Neuronal stem cell (in vitro differentiated cells): ENCODE results near the gene PRKD1.

Source experiments
- DNase-seq: peaks from one replicate; pipeline ENCODE4 v3.0.0-alpha.2; 2013; ENCODE audit warnings: low spot score
- H2AFZ ChIP-seq: one replicate; pipeline ENCODE4 v1.6.1; 2013; ENCODE audit warnings: mild to moderate bottlenecking, low read length, inconsistent platforms
- H2AK5ac ChIP-seq: 2 replicates; pipeline ENCODE4 v1.6.1; 2013; ENCODE audit warnings: low read depth, mild to moderate bottlenecking, inconsistent platforms, low read length, moderate library complexity, mixed read lengths
- H2BK120ac ChIP-seq: 2 replicates; pipeline ENCODE4 v1.6.1; 2013; ENCODE audit warnings: low read depth, mild to moderate bottlenecking, inconsistent platforms, low read length, moderate library complexity, mixed read lengths
- H2BK12ac ChIP-seq: one replicate; pipeline ENCODE4 v1.6.1; 2013; ENCODE audit warnings: low read length, inconsistent platforms
- H2BK15ac ChIP-seq: 2 replicates; pipeline ENCODE4 v1.6.1; 2013; ENCODE audit warnings: mild to moderate bottlenecking, low read length, inconsistent platforms, mixed read lengths
- H2BK5ac ChIP-seq: one replicate; pipeline ENCODE4 v1.6.1; 2013; ENCODE audit warnings: inconsistent platforms, mild to moderate bottlenecking, low read length, moderate library complexity
- H3K14ac ChIP-seq: one replicate; pipeline ENCODE4 v1.6.1; 2013; ENCODE audit warnings: low read length, inconsistent platforms
- H3K18ac ChIP-seq: 2 replicates; pipeline ENCODE4 v1.6.1; 2013; ENCODE audit warnings: low read length, inconsistent platforms
- H3K23ac ChIP-seq: 2 replicates; pipeline ENCODE4 v1.6.1; 2013; ENCODE audit warnings: low read depth, mild to moderate bottlenecking, mixed read lengths, low read length, inconsistent platforms; ENCODE audit not compliant: poor library complexity
- H3K27ac ChIP-seq: replicated peaks from 3 replicates; pipeline ENCODE4 v1.5.1; 2013; ENCODE audit warnings: low read length, inconsistent platforms
- H3K27me3 ChIP-seq, 3 experiments: 2 replicates each; pipeline ENCODE4 v1.6.1; 2013; ENCODE audit warnings: low read length in 3 of 3, mild to moderate bottlenecking in 2 of 3, inconsistent platforms in 1 of 3, low read depth in 1 of 3, mixed read lengths in 1 of 3, moderate library complexity in 1 of 3; ENCODE audit not compliant: control insufficient read depth in 3 of 3, insufficient read depth in 3 of 3
- H3K36me3 ChIP-seq, 2 donors: replicated peaks in 1 of 2; 2 replicates each; pipeline ENCODE4 v1.6.1; 2013; ENCODE audit warnings: low read length in 2 of 2; ENCODE audit not compliant: control insufficient read depth in 2 of 2, insufficient read depth in 2 of 2
- H3K4ac ChIP-seq: 2 replicates; pipeline ENCODE4 v1.6.1; 2013; ENCODE audit warnings: inconsistent platforms, mild to moderate bottlenecking, low read length, moderate library complexity
- H3K4me1 ChIP-seq, 2 donors: 1 replicate in 1 of 2; 2 replicates in 1 of 2; pipeline ENCODE4 v1.6.1; 2013; ENCODE audit warnings: low read length in 2 of 2, low read depth in 1 of 2; ENCODE audit not compliant: control insufficient read depth in 2 of 2, insufficient read depth in 1 of 2
- H3K4me2 ChIP-seq: one replicate; pipeline ENCODE4 v1.6.1; 2013; ENCODE audit warnings: mild to moderate bottlenecking, low read length, inconsistent platforms; ENCODE audit not compliant: insufficient read depth, poor library complexity, severe bottlenecking
- H3K4me3 ChIP-seq, 2 donors: 2 replicates each; pipeline ENCODE4 v1.5.1; 2013; ENCODE audit warnings: low read length in 2 of 2, mild to moderate bottlenecking in 2 of 2, inconsistent platforms in 1 of 2, moderate library complexity in 1 of 2
- H3K79me1 ChIP-seq: one replicate; pipeline ENCODE4 v1.6.1; 2013; ENCODE audit warnings: low read depth, mild to moderate bottlenecking, inconsistent platforms, low read length, moderate library complexity
- H3K9ac ChIP-seq: one replicate; pipeline ENCODE4 v1.6.1; 2013; ENCODE audit warnings: mild to moderate bottlenecking, low read depth, low read length, inconsistent platforms; ENCODE audit not compliant: poor library complexity
- H3K9me3 ChIP-seq, 2 donors: replicated peaks in 1 of 2; 2 replicates each; pipeline versions ENCODE3 to v1.6.1; 2013; ENCODE audit warnings: low read length in 2 of 2, mild to moderate bottlenecking in 2 of 2, inconsistent platforms in 1 of 2, low read depth in 1 of 2, mixed read lengths in 1 of 2, moderate library complexity in 1 of 2; ENCODE audit not compliant: control insufficient read depth in 2 of 2, insufficient read depth in 1 of 2
- H4K8ac ChIP-seq: one replicate; pipeline ENCODE4 v1.6.1; 2013; ENCODE audit warnings: low read depth, mild to moderate bottlenecking, inconsistent platforms, low read length, moderate library complexity
- H4K91ac ChIP-seq: one replicate; pipeline ENCODE4 v1.6.1; 2013; ENCODE audit warnings: low read length, low read depth, mild to moderate bottlenecking, inconsistent platforms; ENCODE audit not compliant: poor library complexity
- WGBS, 2 donors: extraction: QIAGEN DNeasy Blood & Tissue Kit; methylation state at CpG; one replicate each; pipeline ENCODE4 v1.1.7; 2013; ENCODE audit warnings: missing lambda C conversion rate in 2 of 2, mixed read lengths in 1 of 2; ENCODE audit not compliant: insufficient read length in 2 of 2, insufficient replicate concordance in 1 of 2; ENCODE audit errors: extremely low coverage in 2 of 2; 5-methylcytosine and 5-hydroxymethylcytosine counted together

The PRKD1 gene

GRCh38 chr14:29905543-29905942 is 22.1 kb downstream of the PRKD1 start:
- no peak overlapping the region for H3K4ac ChIP-seq
- no peak overlapping the region for H2AK5ac ChIP-seq
- no peak overlapping the region for H3K9ac ChIP-seq
- no peak overlapping the region for H2BK12ac ChIP-seq
- H3K23ac ChIP-seq: no peak overlapping the region
- no peaks in the 10 kb centered on the region for H3K36me3 ChIP-seq
- no peak overlapping the region for H3K4me3 ChIP-seq
- no peak overlapping the region for H2BK120ac ChIP-seq
- H4K8ac ChIP-seq: no peak overlapping the region
- H3K27ac ChIP-seq: no peak overlapping the region
- H3K18ac ChIP-seq: no peak overlapping the region
- no peaks in the 10 kb centered on the region for H3K79me1 ChIP-seq
- DNase-seq: no peak
- no peak overlapping the region for H3K4me2 ChIP-seq
- H2BK5ac ChIP-seq: no peak overlapping the region
- H3K4me1 ChIP-seq: no peaks in the 10 kb centered on the region
- H3K27me3 ChIP-seq: no peaks in the 10 kb centered on the region
- peaks cover 0 to 2% of the 10 kb centered on the region in 2 donors for H3K9me3 ChIP-seq
- no peak overlapping the region for H3K14ac ChIP-seq
- no peak overlapping the region for H2AFZ ChIP-seq
- H4K91ac ChIP-seq: no peak overlapping the region
- no peak overlapping the region for H2BK15ac ChIP-seq
- WGBS, 2 donors: no CpG with 5 or more reads among the region's 7 CpGs

- Histone ChIP-seq H4K8ac (no peak overlapping the region), H2BK120ac (no peak overlapping the region), H3K4ac (no peak overlapping the region), H3K79me1 (no peaks in the 10 kb centered on the region), H2AFZ (no peak overlapping the region), H3K4me3 (no peak overlapping the region), H3K9ac (no peak overlapping the region), H3K23ac (no peak overlapping the region), H3K9me3 (no peaks in the 10 kb centered on the region), H3K27me3 (no peaks in the 10 kb centered on the region), H2BK12ac (no peak overlapping the region), H3K4me2 (no peak overlapping the region), H3K4me1 (no peaks in the 10 kb centered on the region), H2AK5ac (no peak overlapping the region), H3K27ac (no peak overlapping the region), H4K91ac (no peak overlapping the region), H3K36me3 (no peaks in the 10 kb centered on the region), H3K14ac (no peak overlapping the region), H2BK5ac (no peak overlapping the region), H3K18ac (no peak overlapping the region), H2BK15ac (no peak overlapping the region)
- WGBS, 2 donors: no CpG with 5 or more reads among the region's 4 CpGs
- no peak for DNase-seq
These were observed 26.9 kb downstream of the PRKD1 start for GRCh38 chr14:29900609-29901350.

GRCh38 chr14:29898470-29898869 is 29.2 kb downstream of the PRKD1 start:
- Histone ChIP-seq H3K4me3 (no peak overlapping the region), H3K23ac (no peak overlapping the region), H3K79me1 (no peaks in the 10 kb centered on the region), H2BK120ac (no peak overlapping the region), H2BK5ac (no peak overlapping the region), H3K27ac (no peak overlapping the region), H2AK5ac (no peak overlapping the region), H3K4me1 (no peaks in the 10 kb centered on the region), H4K8ac (no peak overlapping the region), H3K9ac (no peak overlapping the region), H3K4ac (no peak overlapping the region), H2BK15ac (no peak overlapping the region), H3K27me3 (no peaks in the 10 kb centered on the region), H2AFZ (no peak overlapping the region), H2BK12ac (no peak overlapping the region), H3K4me2 (no peak overlapping the region), H3K36me3 (no peaks in the 10 kb centered on the region), H3K14ac (no peak overlapping the region), H4K91ac (no peak overlapping the region), H3K9me3 (no peaks in the 10 kb centered on the region), H3K18ac (no peak overlapping the region)
- no peak for DNase-seq
- no CpG with 5 or more reads among the region's 2 CpGs for WGBS, 2 donors

- H2BK120ac ChIP-seq: no peak overlapping the region
- no peak for DNase-seq
- no peak overlapping the region for H2AFZ ChIP-seq
- H3K9me3 ChIP-seq: no peaks in the 10 kb centered on the region
- no peak overlapping the region for H3K9ac ChIP-seq
- no peak overlapping the region for H2BK12ac ChIP-seq
- H3K4me2 ChIP-seq: no peak overlapping the region
- no peak overlapping the region for H3K4ac ChIP-seq
- no peaks in the 10 kb centered on the region for H3K36me3 ChIP-seq
- no peak overlapping the region for H2AK5ac ChIP-seq
- no peak overlapping the region for H3K14ac ChIP-seq
- no peak overlapping the region for H2BK15ac ChIP-seq
- no peak overlapping the region for H3K18ac ChIP-seq
- no peak overlapping the region for H4K8ac ChIP-seq
- no peaks in the 10 kb centered on the region for H3K79me1 ChIP-seq
- no peak overlapping the region for H3K4me3 ChIP-seq
- no peak overlapping the region for H3K23ac ChIP-seq
- H3K27ac ChIP-seq: no peak overlapping the region
- WGBS, 2 donors: no CpG with 5 or more reads among the region's 1 CpG
- H2BK5ac ChIP-seq: no peak overlapping the region
- no peaks in the 10 kb centered on the region for H3K4me1 ChIP-seq
- H3K27me3 ChIP-seq: no peaks in the 10 kb centered on the region
- no peak overlapping the region for H4K91ac ChIP-seq
These were observed 30.5 kb downstream of the PRKD1 start for GRCh38 chr14:29897181-29897580.
